Endodermal cell (in vitro differentiated cells): Measurements from ENCODE around the gene KCNQ5. TPM values are rescaled to one million over a fixed set of nuclear protein-coding genes. Genes with fewer than 3 reads are reported as not detected.

Source experiments
- DNase-seq: peaks from one replicate; pipeline ENCODE4 v3.0.0-alpha.2; 2017
- H3K27ac ChIP-seq: 2 replicates; pipeline ENCODE4 v1.5.1; 2013; ENCODE audit warnings: mild to moderate bottlenecking, low read depth, low read length, moderate library complexity
- H3K27me3 ChIP-seq: 2 replicates; pipeline ENCODE4 v1.6.1; 2013; ENCODE audit warnings: mild to moderate bottlenecking, low read length, moderate library complexity; ENCODE audit not compliant: insufficient read depth, control insufficient read depth, poor library complexity, severe bottlenecking
- H3K36me3 ChIP-seq: 2 replicates; pipeline ENCODE4 v1.7.0; 2013; ENCODE audit warnings: mild to moderate bottlenecking, low read length, moderate library complexity; ENCODE audit not compliant: control insufficient read depth, insufficient read depth
- H3K4me1 ChIP-seq: one replicate; pipeline ENCODE4 v1.7.0; 2013; ENCODE audit warnings: low read length; ENCODE audit not compliant: control insufficient read depth, insufficient read depth
- H3K4me3 ChIP-seq: 2 replicates; pipeline ENCODE4 v1.5.1; 2013; ENCODE audit warnings: mild to moderate bottlenecking, low read length, moderate library complexity
- H3K9ac ChIP-seq: 2 replicates; pipeline ENCODE4 v1.6.1; 2013; ENCODE audit warnings: mild to moderate bottlenecking, low read length, moderate library complexity; ENCODE audit not compliant: poor library complexity, severe bottlenecking; ENCODE audit errors: extremely low read depth
- H3K9me3 ChIP-seq: 2 replicates; pipeline ENCODE4 v1.6.1; 2013; ENCODE audit warnings: mild to moderate bottlenecking, low read length, moderate library complexity; ENCODE audit not compliant: control insufficient read depth
- H3K27ac Mint-ChIP-seq: 2 replicates; pipeline ENCODE4 v1.8.0; 2020; ENCODE audit warnings: mixed read lengths
- H3K27me3 Mint-ChIP-seq: 2 replicates; pipeline ENCODE4 v1.8.0; 2021; ENCODE audit warnings: mild to moderate bottlenecking, mixed read lengths; ENCODE audit not compliant: insufficient read depth
- H3K36me3 Mint-ChIP-seq: 2 replicates; pipeline ENCODE4 v1.8.0; 2020; ENCODE audit warnings: low read depth, mixed read lengths
- H3K4me1 Mint-ChIP-seq: 2 replicates; pipeline ENCODE4 v1.8.0; 2020; ENCODE audit warnings: mixed read lengths
- H3K4me3 Mint-ChIP-seq: 2 replicates; pipeline ENCODE4 v1.8.0; 2020; ENCODE audit warnings: mild to moderate bottlenecking, moderate library complexity, mixed read lengths
- H3K9me3 Mint-ChIP-seq: 2 replicates; pipeline ENCODE4 v1.8.0; 2020; ENCODE audit warnings: mild to moderate bottlenecking, mixed read lengths
- WGBS, 2 experiments: methylation state at CpG; one replicate each; pipeline versions ENCODE4 v1.1.5 to v1.1.7; 2013; ENCODE audit warnings: missing lambda C conversion rate in 2 of 2, mixed read lengths in 1 of 2; ENCODE audit not compliant: insufficient coverage in 1 of 2, insufficient read length in 1 of 2; 5-methylcytosine and 5-hydroxymethylcytosine counted together
- total RNA-seq, 2 donors: library from RNA; stranded (reverse); fragmentation: NEBNext Ultra II Directional in 1 of 2; extraction: Animal tissue kit (Norgen Biotek cat#: 25700) in 1 of 2; gene quantifications; 2 replicates in 1 of 2; 3 replicates in 1 of 2; pipeline ENCODE4 v1.2.1, GENCODE V29; 2021
- TF ChIP-seq, protein P1 (sequence below): fragments of 200-600 bp; sonication (generic); conservative IDR thresholded peaks from 2 replicates; pipeline ENCODE4 v1.5.0; 2021; ENCODE audit warnings: antibody characterized with exemption, mild to moderate bottlenecking

Gene KCNQ5
- total RNA-seq, 2 donors from 2014 or later, result 2.4 to 8.3 TPM

DNA sequence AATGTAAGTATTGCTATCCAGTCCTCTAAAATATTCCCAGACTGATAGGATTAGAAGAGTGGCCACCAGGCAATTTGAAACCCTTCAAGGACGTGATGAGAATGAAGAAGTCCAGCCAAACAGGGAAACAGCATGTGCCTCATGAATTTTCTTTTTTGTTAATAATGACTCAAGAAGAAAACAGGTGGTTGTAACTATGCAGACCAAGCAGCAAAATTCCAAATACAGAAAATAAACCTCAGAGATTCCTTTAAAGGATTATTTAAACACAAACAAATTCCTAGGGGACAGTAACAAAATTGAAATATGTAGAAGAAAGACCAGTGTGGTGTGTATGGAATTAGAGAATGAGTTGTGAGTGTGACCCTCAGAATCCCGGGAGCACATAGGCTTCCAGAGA is 239.2 kb downstream of the KCNQ5 start:
- TF ChIP-seq, protein P1, sequence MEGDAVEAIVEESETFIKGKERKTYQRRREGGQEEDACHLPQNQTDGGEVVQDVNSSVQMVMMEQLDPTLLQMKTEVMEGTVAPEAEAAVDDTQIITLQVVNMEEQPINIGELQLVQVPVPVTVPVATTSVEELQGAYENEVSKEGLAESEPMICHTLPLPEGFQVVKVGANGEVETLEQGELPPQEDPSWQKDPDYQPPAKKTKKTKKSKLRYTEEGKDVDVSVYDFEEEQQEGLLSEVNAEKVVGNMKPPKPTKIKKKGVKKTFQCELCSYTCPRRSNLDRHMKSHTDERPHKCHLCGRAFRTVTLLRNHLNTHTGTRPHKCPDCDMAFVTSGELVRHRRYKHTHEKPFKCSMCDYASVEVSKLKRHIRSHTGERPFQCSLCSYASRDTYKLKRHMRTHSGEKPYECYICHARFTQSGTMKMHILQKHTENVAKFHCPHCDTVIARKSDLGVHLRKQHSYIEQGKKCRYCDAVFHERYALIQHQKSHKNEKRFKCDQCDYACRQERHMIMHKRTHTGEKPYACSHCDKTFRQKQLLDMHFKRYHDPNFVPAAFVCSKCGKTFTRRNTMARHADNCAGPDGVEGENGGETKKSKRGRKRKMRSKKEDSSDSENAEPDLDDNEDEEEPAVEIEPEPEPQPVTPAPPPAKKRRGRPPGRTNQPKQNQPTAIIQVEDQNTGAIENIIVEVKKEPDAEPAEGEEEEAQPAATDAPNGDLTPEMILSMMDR, result no peak
- no peak for DNase-seq
- Histone ChIP-seq H3K9me3 (no peaks in the 10 kb centered on the region), H3K4me1 (no peaks in the 10 kb centered on the region), H3K27ac (no peak overlapping the region), H3K36me3 (no peaks in the 10 kb centered on the region), H3K9ac (no peak overlapping the region), H3K4me3 (no peak overlapping the region), H3K27me3 (no peaks in the 10 kb centered on the region)
- H3K27ac Mint-ChIP-seq, result no peak overlapping the region
- 75% methylated on average over 2 of the region's 2 CpGs; no CpG with 5 or more reads in 1 of the 2 experiments for WGBS, 2 experiments
- no peaks in the 10 kb centered on the region for H3K27me3 Mint-ChIP-seq
- H3K4me3 Mint-ChIP-seq, result no peak overlapping the region
- no peaks in the 10 kb centered on the region for H3K4me1 Mint-ChIP-seq
- no peaks in the 10 kb centered on the region for H3K36me3 Mint-ChIP-seq
- H3K9me3 Mint-ChIP-seq, result no peaks in the 10 kb centered on the region

DNA sequence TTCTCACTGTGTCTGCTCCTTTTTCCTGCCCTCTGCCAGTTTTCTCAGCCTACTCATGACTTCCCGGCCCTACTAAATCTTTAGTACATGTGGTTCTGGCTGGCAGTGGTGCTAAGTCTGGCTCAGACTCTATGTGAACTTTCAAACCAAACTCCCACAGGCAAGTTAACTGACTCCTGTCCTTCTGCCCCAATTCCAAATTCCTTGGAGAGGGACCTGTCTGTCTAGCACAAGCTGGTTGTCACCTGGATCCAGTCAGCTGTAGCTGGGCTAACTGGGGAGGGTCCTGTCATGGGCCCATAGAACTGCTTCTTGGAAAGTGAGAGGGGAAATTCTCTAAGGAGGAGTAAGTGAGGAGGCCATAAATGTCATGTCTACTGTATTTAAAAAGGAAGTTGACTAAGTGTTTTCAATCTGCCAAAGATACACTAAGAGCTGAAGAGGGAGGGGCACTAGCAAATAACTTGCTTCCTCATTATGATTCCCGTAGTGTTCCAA is 240.1 kb downstream of the KCNQ5 start:
- H3K4me1 Mint-ChIP-seq, result no peaks in the 10 kb centered on the region
- no peaks in the 10 kb centered on the region for H3K27me3 Mint-ChIP-seq
- no peak overlapping the region for H3K27ac Mint-ChIP-seq
- no peaks in the 10 kb centered on the region for H3K9me3 Mint-ChIP-seq
- no peak overlapping the region for H3K4me3 Mint-ChIP-seq
- no peaks in the 10 kb centered on the region for H3K36me3 Mint-ChIP-seq
- 95% methylated on average over 2 of the region's 2 CpGs; no CpG with 5 or more reads in 1 of the 2 experiments for WGBS, 2 experiments
- H3K36me3 ChIP-seq, result no peaks in the 10 kb centered on the region
- H3K9me3 ChIP-seq, result no peaks in the 10 kb centered on the region
- H3K9ac ChIP-seq, result no peak overlapping the region
- no peak overlapping the region for H3K27ac ChIP-seq
- DNase-seq, result no peak
- H3K27me3 ChIP-seq, result no peaks in the 10 kb centered on the region
- H3K4me1 ChIP-seq, result no peaks in the 10 kb centered on the region
- H3K4me3 ChIP-seq, result no peak overlapping the region
- TF ChIP-seq, protein P1, result no peak

DNA sequence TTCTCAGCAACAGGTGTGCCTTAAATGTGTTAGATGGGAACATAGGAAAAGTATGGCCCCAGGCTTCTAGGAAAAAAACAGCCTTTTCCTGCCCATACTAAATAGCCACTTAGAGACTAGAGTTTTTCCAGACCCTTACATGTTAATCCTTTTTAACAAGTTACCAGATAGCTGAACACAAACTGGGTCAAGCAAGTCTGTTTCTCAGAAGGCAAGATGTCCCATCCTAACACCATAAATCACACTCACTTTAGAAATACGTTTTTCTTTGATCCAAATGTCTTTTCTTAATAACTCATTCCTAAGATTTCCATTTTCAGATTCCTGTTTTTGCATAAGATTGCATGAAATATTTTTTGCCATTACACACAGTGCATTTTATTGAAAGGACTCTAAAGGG is 241.3 kb downstream of the KCNQ5 start:
- no peaks in the 10 kb centered on the region for H3K27me3 ChIP-seq
- Mint-ChIP-seq H3K27ac (no peak overlapping the region), H3K9me3 (no peaks in the 10 kb centered on the region), H3K27me3 (no peaks in the 10 kb centered on the region), H3K36me3 (no peaks in the 10 kb centered on the region), H3K4me3 (no peak overlapping the region), H3K4me1 (no peaks in the 10 kb centered on the region)
- no peak overlapping the region for H3K27ac ChIP-seq
- H3K9me3 ChIP-seq, result no peaks in the 10 kb centered on the region
- H3K36me3 ChIP-seq, result no peaks in the 10 kb centered on the region
- TF ChIP-seq, protein P1, result no peak
- H3K4me1 ChIP-seq, result no peaks in the 10 kb centered on the region
- H3K9ac ChIP-seq, result no peak overlapping the region
- no peak for DNase-seq
- no peak overlapping the region for H3K4me3 ChIP-seq
- WGBS, 2 experiments, result 36 to 67% methylated on average over 1 of the region's 1 CpG
